H9 (cell line): Measurements from ENCODE around the gene FMN1. TPM values are rescaled to one million over a fixed set of nuclear protein-coding genes. Genes with fewer than 3 reads are reported as not detected.

Experiments
- DNase-seq: peaks from one replicate; pipeline ENCODE4 v3.0.0-alpha.2; 2017
- H2AFZ ChIP-seq: one replicate; pipeline ENCODE4 v1.6.1; 2013; ENCODE audit warnings: mild to moderate bottlenecking, low read length, control low read depth, moderate library complexity
- H2AK5ac ChIP-seq: 2 replicates; pipeline ENCODE4 v1.6.1; 2013; ENCODE audit warnings: low read length, control low read depth, mixed read lengths; ENCODE audit not compliant: insufficient read length
- H2BK120ac ChIP-seq: one replicate; pipeline ENCODE4 v1.6.1; 2013; ENCODE audit warnings: low read depth, mild to moderate bottlenecking, low read length, control low read depth, inconsistent platforms; ENCODE audit not compliant: poor library complexity, severe bottlenecking
- H2BK12ac ChIP-seq: 2 replicates; pipeline ENCODE4 v1.6.1; 2013; ENCODE audit warnings: low read length, control low read depth, mixed read lengths, low read depth; ENCODE audit not compliant: insufficient read length
- H2BK15ac ChIP-seq: 2 replicates; pipeline ENCODE4 v1.6.1; 2013; ENCODE audit warnings: low read depth, low read length, control low read depth
- H2BK20ac ChIP-seq: one replicate; pipeline ENCODE4 v1.6.1; 2013; ENCODE audit warnings: low read depth, mild to moderate bottlenecking, low read length, control low read depth, inconsistent platforms; ENCODE audit not compliant: poor library complexity, severe bottlenecking
- H2BK5ac ChIP-seq: 2 replicates; pipeline ENCODE4 v1.6.1; 2013; ENCODE audit warnings: low read length, control low read depth, mixed read lengths; ENCODE audit not compliant: insufficient read length
- H3K14ac ChIP-seq: 2 replicates; pipeline ENCODE4 v1.6.1; 2013; ENCODE audit warnings: low read length, control low read depth; ENCODE audit not compliant: insufficient read depth
- H3K18ac ChIP-seq: 2 replicates; pipeline ENCODE4 v1.6.1; 2013; ENCODE audit warnings: low read depth, mild to moderate bottlenecking, mixed read lengths, low read length, control low read depth; ENCODE audit not compliant: insufficient read length
- H3K23ac ChIP-seq: 2 replicates; pipeline ENCODE4 v1.6.1; 2013; ENCODE audit warnings: low read length, control low read depth, mixed read lengths, low read depth; ENCODE audit not compliant: insufficient read length
- H3K23me2 ChIP-seq: 2 replicates; pipeline ENCODE4 v1.6.1; 2013; ENCODE audit warnings: low read depth, mild to moderate bottlenecking, mixed read lengths, low read length, control low read depth; ENCODE audit not compliant: insufficient read length, poor library complexity, severe bottlenecking
- H3K27ac ChIP-seq: 2 replicates; pipeline ENCODE4 v1.5.1; 2013; ENCODE audit warnings: low read length, control low read depth, mixed read lengths, low read depth; ENCODE audit not compliant: insufficient read length
- H3K27me3 ChIP-seq: 2 replicates; pipeline ENCODE4 v1.6.1; 2013; ENCODE audit warnings: low read length, control low read depth, inconsistent platforms; ENCODE audit not compliant: insufficient read depth
- H3K4ac ChIP-seq: 2 replicates; pipeline ENCODE4 v1.6.1; 2013; ENCODE audit warnings: low read depth, mild to moderate bottlenecking, control low read depth, inconsistent platforms, low read length, moderate library complexity
- H3K4me1 ChIP-seq: 2 replicates; pipeline ENCODE4 v1.6.1; 2013; ENCODE audit warnings: low read length, control low read depth, inconsistent platforms; ENCODE audit not compliant: insufficient read depth
- H3K4me2 ChIP-seq: 2 replicates; pipeline ENCODE4 v1.6.1; 2013; ENCODE audit warnings: low read length, control low read depth, mixed read lengths; ENCODE audit not compliant: insufficient read length, insufficient read depth
- H3K56ac ChIP-seq: 2 replicates; pipeline ENCODE4 v1.6.1; 2013; ENCODE audit warnings: low read depth, mild to moderate bottlenecking, mixed read lengths, low read length, control low read depth; ENCODE audit not compliant: insufficient read length
- H3K79me1 ChIP-seq: 2 replicates; pipeline ENCODE4 v1.6.1; 2013; ENCODE audit warnings: low read depth, mild to moderate bottlenecking, moderate library complexity, low read length, control low read depth, inconsistent platforms; ENCODE audit not compliant: insufficient read depth, poor library complexity, severe bottlenecking
- H3K79me2 ChIP-seq: 2 replicates; pipeline ENCODE4 v1.6.1; 2013; ENCODE audit warnings: low read length, control low read depth, inconsistent platforms; ENCODE audit not compliant: insufficient read depth
- H3K9ac ChIP-seq: 2 replicates; pipeline ENCODE4 v1.6.1; 2013; ENCODE audit warnings: low read length, control low read depth, mixed read lengths; ENCODE audit not compliant: insufficient read length; ENCODE audit errors: extremely low read depth
- H3K9me3 ChIP-seq: one replicate; pipeline ENCODE4 v1.6.1; 2013; ENCODE audit warnings: low read depth, low read length, inconsistent platforms; ENCODE audit not compliant: control insufficient read depth
- H3T11ph ChIP-seq: one replicate; pipeline ENCODE4 v1.6.1; 2013; ENCODE audit warnings: mild to moderate bottlenecking, low read length, control low read depth, inconsistent platforms
- H4K20me1 ChIP-seq: one replicate; pipeline ENCODE4 v1.6.1; 2013; ENCODE audit not compliant: control insufficient read depth, insufficient read length, insufficient read depth
- H4K5ac ChIP-seq: 2 replicates; pipeline ENCODE4 v1.6.1; 2013; ENCODE audit warnings: low read depth, mild to moderate bottlenecking, mixed read lengths, low read length, control low read depth; ENCODE audit not compliant: insufficient read length
- H4K8ac ChIP-seq: replicated peaks from 2 replicates; pipeline ENCODE4 v1.6.1; 2013; ENCODE audit warnings: low read length, control low read depth, mixed read lengths, low read depth; ENCODE audit not compliant: insufficient read length
- H4K91ac ChIP-seq: 2 replicates; pipeline ENCODE4 v1.6.1; 2013; ENCODE audit warnings: low read depth, mild to moderate bottlenecking, moderate library complexity, mixed read lengths, low read length, control low read depth; ENCODE audit not compliant: insufficient read length
- H3K27ac Mint-ChIP-seq, 3 experiments: 2 replicates in 2 of 3; 3 replicates in 1 of 3; pipeline ENCODE4 v1.8.0; 2020 to 2021; ENCODE audit warnings: mixed read lengths in 3 of 3, mild to moderate bottlenecking in 1 of 3, moderate library complexity in 1 of 3
- H3K27me3 Mint-ChIP-seq: 2 replicates; pipeline ENCODE4 v1.8.0; 2021; ENCODE audit warnings: low read depth, mild to moderate bottlenecking, moderate library complexity, mixed read lengths
- H3K36me3 Mint-ChIP-seq, 3 experiments: 2 replicates in 2 of 3; 3 replicates in 1 of 3; pipeline ENCODE4 v1.8.0; 2020 to 2021; ENCODE audit warnings: low read depth in 3 of 3, mixed read lengths in 3 of 3; ENCODE audit not compliant: insufficient read depth in 1 of 3
- H3K4me1 Mint-ChIP-seq, 2 experiments: 2 replicates each; pipeline ENCODE4 v1.8.0; 2020; ENCODE audit warnings: mixed read lengths in 2 of 2
- H3K4me3 Mint-ChIP-seq, 2 experiments: 2 replicates in 1 of 2; 3 replicates in 1 of 2; pipeline ENCODE4 v1.8.0; 2020 to 2021; ENCODE audit warnings: mild to moderate bottlenecking in 2 of 2, mixed read lengths in 2 of 2, moderate library complexity in 1 of 2
- H3K9me3 Mint-ChIP-seq, 2 experiments: 2 replicates in 1 of 2; 3 replicates in 1 of 2; pipeline ENCODE4 v1.8.0; 2020; ENCODE audit warnings: mild to moderate bottlenecking in 2 of 2, mixed read lengths in 2 of 2, moderate library complexity in 1 of 2
- WGBS: extraction: QIAGEN DNeasy Blood & Tissue Kit; methylation state at CpG from one replicate; pipeline ENCODE4 v1.1.7; 2013; ENCODE audit warnings: missing lambda C conversion rate, low lambda C conversion rate, mixed read lengths; ENCODE audit not compliant: insufficient read length; ENCODE audit errors: extremely low coverage; 5-methylcytosine and 5-hydroxymethylcytosine counted together
- total RNA-seq: library from RNA; stranded (reverse); gene quantifications from 2 replicates; pipeline ENCODE4 v1.2.1, GENCODE V29; 2021
- TF ChIP-seq, protein P1 (sequence below): fragments of 200-600 bp; sonication (generic); conservative IDR thresholded peaks from 3 replicates; pipeline ENCODE4 v1.8.0; 2021; ENCODE audit warnings: antibody characterized with exemption, mild to moderate bottlenecking

The FMN1 gene
- total RNA-seq, 1 experiment from 2014 or later = 1.9 TPM

DNA sequence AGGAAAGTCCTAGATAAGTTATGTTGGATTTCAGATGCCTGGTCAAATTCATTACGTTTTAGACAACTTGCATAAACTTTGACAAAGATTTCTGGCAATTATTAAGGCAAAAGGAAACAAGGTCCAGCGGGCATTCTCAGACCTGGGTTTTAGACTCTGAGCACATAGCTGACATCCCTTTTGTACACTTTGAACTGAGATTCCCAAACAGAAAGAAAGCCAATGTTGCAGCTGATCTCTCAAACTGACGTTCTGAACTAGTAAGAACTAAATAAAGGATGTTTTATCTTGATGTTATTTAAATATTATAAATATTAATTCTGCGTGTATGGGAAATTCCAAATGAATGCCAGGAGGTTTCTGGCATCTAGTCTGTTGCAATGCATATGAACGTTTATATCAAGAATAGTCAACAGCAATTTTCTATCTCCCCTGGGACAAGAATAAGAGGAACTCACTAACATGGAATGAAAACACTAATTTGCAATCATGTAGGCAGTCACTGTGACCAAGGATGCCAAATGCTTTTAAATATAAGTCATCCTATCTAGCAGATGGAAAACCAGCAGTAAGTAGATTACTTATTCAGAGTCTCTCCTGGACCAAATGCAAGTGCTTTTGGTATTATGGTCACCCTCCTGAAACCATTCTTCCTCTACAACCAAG, 274.6 kb downstream of the FMN1 start:
- Histone ChIP-seq H2BK15ac (no peak overlapping the region), H3K23ac (no peak overlapping the region), H4K8ac (no peak overlapping the region), H2AK5ac (no peak overlapping the region), H3K18ac (no peak overlapping the region), H3K79me2 (no peaks in the 10 kb centered on the region), H2BK12ac (no peak overlapping the region), H4K91ac (no peak overlapping the region), H3K56ac (no peak overlapping the region), H4K20me1 (no peaks in the 10 kb centered on the region), H3K9ac (no peak overlapping the region), H3K4ac (no peak overlapping the region), H2BK120ac (no peak overlapping the region), H3T11ph (no peak overlapping the region), H3K4me2 (no peak overlapping the region), H2AFZ (no peak overlapping the region), H2BK20ac (no peak overlapping the region), H3K9me3 (no peaks in the 10 kb centered on the region), H2BK5ac (no peak overlapping the region), H3K23me2 (no peaks in the 10 kb centered on the region), H3K14ac (no peak overlapping the region), H3K4me1 (0 out of 2 replicates have a peak, but pooled peaks cover 4% of the 10 kb centered on the region), H3K27me3 (no peaks in the 10 kb centered on the region), H4K5ac (no peak overlapping the region), H3K79me1 (no peaks in the 10 kb centered on the region), H3K27ac (no peak overlapping the region)
- Mint-ChIP-seq H3K27ac (no peak overlapping the region), H3K27me3 (0 out of 2 replicates have a peak, but pooled peaks cover 3% of the 10 kb centered on the region), H3K4me1 (peaks cover 18 to 19% of the 10 kb centered on the region in 2 experiments), H3K9me3 (no peaks in the 10 kb centered on the region), H3K36me3 (no peaks in the 10 kb centered on the region), H3K4me3 (no peak overlapping the region)
- DNase-seq = no peak
- TF ChIP-seq, protein P1, sequence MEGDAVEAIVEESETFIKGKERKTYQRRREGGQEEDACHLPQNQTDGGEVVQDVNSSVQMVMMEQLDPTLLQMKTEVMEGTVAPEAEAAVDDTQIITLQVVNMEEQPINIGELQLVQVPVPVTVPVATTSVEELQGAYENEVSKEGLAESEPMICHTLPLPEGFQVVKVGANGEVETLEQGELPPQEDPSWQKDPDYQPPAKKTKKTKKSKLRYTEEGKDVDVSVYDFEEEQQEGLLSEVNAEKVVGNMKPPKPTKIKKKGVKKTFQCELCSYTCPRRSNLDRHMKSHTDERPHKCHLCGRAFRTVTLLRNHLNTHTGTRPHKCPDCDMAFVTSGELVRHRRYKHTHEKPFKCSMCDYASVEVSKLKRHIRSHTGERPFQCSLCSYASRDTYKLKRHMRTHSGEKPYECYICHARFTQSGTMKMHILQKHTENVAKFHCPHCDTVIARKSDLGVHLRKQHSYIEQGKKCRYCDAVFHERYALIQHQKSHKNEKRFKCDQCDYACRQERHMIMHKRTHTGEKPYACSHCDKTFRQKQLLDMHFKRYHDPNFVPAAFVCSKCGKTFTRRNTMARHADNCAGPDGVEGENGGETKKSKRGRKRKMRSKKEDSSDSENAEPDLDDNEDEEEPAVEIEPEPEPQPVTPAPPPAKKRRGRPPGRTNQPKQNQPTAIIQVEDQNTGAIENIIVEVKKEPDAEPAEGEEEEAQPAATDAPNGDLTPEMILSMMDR = no peak
- WGBS = no CpG with 5 or more reads among the region's 5 CpGs
